DOHH2 (cell line): ENCODE results near the gene LAMB1.
"Not testable (repeated sequence)": the region's sequence is repeated elsewhere in the genome, so short reads cannot be mapped to it uniquely, and the experiment has no call there.

ENCODE experiments used
- H3F3A ChIP-seq: fragments of 200-600 bp; sonication (generic), shearing (Covaris generic); 2 replicates; pipeline ENCODE4 v1.6.0; 2016; ENCODE audit warnings: antibody characterized with exemption, mild to moderate bottlenecking; ENCODE audit not compliant: control insufficient read depth, insufficient read depth
- H3K27ac ChIP-seq: fragments of 200-600 bp; sonication (generic); 2 replicates; pipeline ENCODE4 v1.5.1; 2014; ENCODE audit warnings: low read depth, mild to moderate bottlenecking, low read length, moderate library complexity
- H3K27me3 ChIP-seq: fragments of 200-600 bp; sonication (generic); 2 replicates; pipeline ENCODE4 v1.6.1; 2014; ENCODE audit warnings: mild to moderate bottlenecking, low read length, mixed read lengths; ENCODE audit not compliant: control insufficient read depth
- H3K36me3 ChIP-seq: fragments of 200-600 bp; sonication (generic); 2 replicates; pipeline ENCODE4 v1.6.1; 2014; ENCODE audit warnings: mild to moderate bottlenecking, low read length, moderate library complexity, mixed read lengths; ENCODE audit not compliant: control insufficient read depth
- H3K4me1 ChIP-seq: fragments of 200-600 bp; sonication (generic); 2 replicates; pipeline ENCODE4 v1.6.1; 2014; ENCODE audit warnings: mild to moderate bottlenecking, low read length, mixed read lengths; ENCODE audit not compliant: control insufficient read depth
- H3K4me2 ChIP-seq: fragments of 200-600 bp; sonication (generic); 2 replicates; pipeline ENCODE4 v1.6.0; 2014; ENCODE audit warnings: mild to moderate bottlenecking, low read length, moderate library complexity
- H3K4me3 ChIP-seq: fragments of 200-600 bp; sonication (generic); 2 replicates; pipeline ENCODE4 v1.5.1; 2014; ENCODE audit warnings: mild to moderate bottlenecking, low read length, mixed read lengths
- H3K79me2 ChIP-seq: fragments of 200-600 bp; sonication (generic); 2 replicates; pipeline ENCODE4 v1.6.1; 2014; ENCODE audit warnings: mild to moderate bottlenecking, low read length, mixed read lengths; ENCODE audit not compliant: control insufficient read depth
- H3K9me2 ChIP-seq: fragments of 200-600 bp; sonication (generic); replicated peaks from 2 replicates; pipeline ENCODE4 v1.6.1; 2014; ENCODE audit warnings: mild to moderate bottlenecking, low read length, mixed read lengths; ENCODE audit not compliant: control insufficient read depth
- H3K9me3 ChIP-seq: fragments of 200-600 bp; sonication (generic); 2 replicates; pipeline ENCODE4 v1.6.1; 2014; ENCODE audit warnings: antibody characterized with exemption, low read length, mixed read lengths; ENCODE audit not compliant: control insufficient read depth, insufficient read depth
- H4K20me1 ChIP-seq: fragments of 200-600 bp; sonication (generic); 2 replicates; pipeline ENCODE4 v1.6.0; 2014; ENCODE audit warnings: low read depth, mild to moderate bottlenecking, antibody characterized with exemption, low read length, moderate library complexity; ENCODE audit not compliant: control insufficient read depth, insufficient read depth
- CTCF ChIP-seq: fragments of 200-600 bp; sonication (generic); IDR thresholded peaks from one replicate; pipeline ENCODE4 v1.5.1; 2014; ENCODE audit warnings: antibody characterized with exemption, mild to moderate bottlenecking, low read depth, low read length; ENCODE audit not compliant: poor library complexity, severe bottlenecking
- EZH2phosphoT487 ChIP-seq: fragments of 200-600 bp; sonication (generic); IDR thresholded peaks from 2 replicates; pipeline ENCODE4 v1.6.1; 2017; ENCODE audit warnings: borderline replicate concordance, mild to moderate bottlenecking, antibody characterized with exemption, low read length, moderate library complexity, mixed read lengths

Gene LAMB1

GRCh38 chr7:107922886-107923285, 80.1 kb downstream of the LAMB1 start:
- no peaks in the 10 kb centered on the region for H3K9me2 ChIP-seq
- no peaks in the 10 kb centered on the region for H3K9me3 ChIP-seq
- H3K36me3 ChIP-seq = peaks cover 81% of the 10 kb centered on the region
- H3K4me3 ChIP-seq = no peak overlapping the region
- no peak overlapping the region for H3K27ac ChIP-seq
- H3F3A ChIP-seq = no peaks in the 10 kb centered on the region
- peaks cover 13% of the 10 kb centered on the region for H3K4me1 ChIP-seq
- no peaks in the 10 kb centered on the region for H4K20me1 ChIP-seq
- H3K27me3 ChIP-seq = no peaks in the 10 kb centered on the region
- no peak for TF ChIP-seq EZH2phosphoT487
- no peak for TF ChIP-seq CTCF
- no peaks in the 10 kb centered on the region for H3K79me2 ChIP-seq
- H3K4me2 ChIP-seq = no peak overlapping the region

GRCh38 chr7:107921826-107922225, 81.1 kb downstream of the LAMB1 start:
- peaks cover 90% of the 10 kb centered on the region for H3K36me3 ChIP-seq
- not testable (repeated sequence) for H3K9me2 ChIP-seq, H3F3A ChIP-seq, H3K4me2 ChIP-seq, H3K27ac ChIP-seq, H3K27me3 ChIP-seq, H3K4me3 ChIP-seq, H4K20me1 ChIP-seq, H3K79me2 ChIP-seq, H3K9me3 ChIP-seq
- peaks cover 13% of the 10 kb centered on the region for H3K4me1 ChIP-seq

- no peak overlapping the region for H3K4me3 ChIP-seq
- H3K4me2 ChIP-seq = no peak overlapping the region
- no peaks in the 10 kb centered on the region for H3K27me3 ChIP-seq
- TF ChIP-seq CTCF (no peak), EZH2phosphoT487 (no peak)
- no peaks in the 10 kb centered on the region for H3F3A ChIP-seq
- H4K20me1 ChIP-seq = no peaks in the 10 kb centered on the region
- no peaks in the 10 kb centered on the region for H3K9me3 ChIP-seq
- peaks cover 85% of the 10 kb centered on the region for H3K36me3 ChIP-seq
- no peak overlapping the region for H3K27ac ChIP-seq
- peaks cover 13% of the 10 kb centered on the region for H3K4me1 ChIP-seq
- H3K79me2 ChIP-seq = no peaks in the 10 kb centered on the region
- H3K9me2 ChIP-seq = no peaks in the 10 kb centered on the region
Observed at GRCh38 chr7:107920048-107920772, 82.8 kb downstream of the LAMB1 start.

GRCh38 chr7:107918948-107919347, 84.0 kb downstream of the LAMB1 start:
- H3K4me1 ChIP-seq = peaks cover under 1% of the 10 kb centered on the region; the same call in 1 of the 2 replicates
- no peaks in the 10 kb centered on the region for H3K9me2 ChIP-seq
- no peaks in the 10 kb centered on the region for H3K9me3 ChIP-seq
- H3K27ac ChIP-seq = no peak overlapping the region
- peaks cover 4% of the 10 kb centered on the region; the same call in 1 of the 2 replicates for H3K79me2 ChIP-seq
- H3K4me3 ChIP-seq = no peak overlapping the region
- H4K20me1 ChIP-seq = no peaks in the 10 kb centered on the region
- TF ChIP-seq CTCF (no peak), EZH2phosphoT487 (no peak)
- no peak overlapping the region for H3K4me2 ChIP-seq
- H3K27me3 ChIP-seq = no peaks in the 10 kb centered on the region
- peaks cover 86% of the 10 kb centered on the region for H3K36me3 ChIP-seq
- H3F3A ChIP-seq = no peaks in the 10 kb centered on the region
